ENCODE results near the gene LRRC71.

Gene LRRC71

DNA sequence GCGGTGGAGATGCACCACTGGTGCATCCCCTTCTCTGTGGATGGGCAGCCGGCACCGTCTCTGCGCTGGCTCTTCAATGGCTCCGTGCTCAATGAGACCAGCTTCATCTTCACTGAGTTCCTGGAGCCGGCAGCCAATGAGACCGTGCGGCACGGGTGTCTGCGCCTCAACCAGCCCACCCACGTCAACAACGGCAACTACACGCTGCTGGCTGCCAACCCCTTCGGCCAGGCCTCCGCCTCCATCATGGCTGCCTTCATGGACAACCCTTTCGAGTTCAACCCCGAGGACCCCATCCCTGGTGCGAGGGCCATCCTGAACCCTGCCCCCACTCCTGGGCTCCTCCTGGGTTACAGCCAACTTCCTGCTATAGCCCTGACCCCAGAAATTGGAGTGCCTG lies 46.8 kb upstream of the LRRC71 start:
- no peaks in the 10 kb centered on the region for H3K36me3 ChIP-seq (ENCODE audit: control insufficient read depth in 2 of 2, insufficient read depth in 1 of 2, low read length in 2 of 2)
- POLR2A ChIA-PET: no interaction called here
- no peak for TF ChIP-seq ZNF174 (tag by site-specific recombination; IDR thresholded peaks at IDR 0.05)
- no peak for TF ChIP-seq ZBTB6 (tag by site-specific recombination; IDR thresholded peaks at IDR 0.05)
- no peak for TF ChIP-seq ZNF175 (tag by site-specific recombination; IDR thresholded peaks at IDR 0.05)
- no peak for TF ChIP-seq PRDM10 (tag by site-specific recombination; IDR thresholded peaks at IDR 0.05)
- no peak for TF ChIP-seq ZNF843 (tag by site-specific recombination; IDR thresholded peaks at IDR 0.05)
- TF ChIP-seq ZNF654 (tag by site-specific recombination; IDR thresholded peaks at IDR 0.05; ENCODE audit: low read depth): no peak
- no peak for TF ChIP-seq ZNF404 (tag by site-specific recombination; IDR thresholded peaks at IDR 0.05)
- TF ChIP-seq ZBTB20 (tag by site-specific recombination; IDR thresholded peaks at IDR 0.05): no peak
- TF ChIP-seq HOXD13 (CRISPR knock-in tag; IDR thresholded peaks at IDR 0.05; ENCODE audit: borderline replicate concordance): no peak
- no peak for TF ChIP-seq GLI4 (tag by site-specific recombination; IDR thresholded peaks at IDR 0.05)
- TF ChIP-seq, protein P1, sequence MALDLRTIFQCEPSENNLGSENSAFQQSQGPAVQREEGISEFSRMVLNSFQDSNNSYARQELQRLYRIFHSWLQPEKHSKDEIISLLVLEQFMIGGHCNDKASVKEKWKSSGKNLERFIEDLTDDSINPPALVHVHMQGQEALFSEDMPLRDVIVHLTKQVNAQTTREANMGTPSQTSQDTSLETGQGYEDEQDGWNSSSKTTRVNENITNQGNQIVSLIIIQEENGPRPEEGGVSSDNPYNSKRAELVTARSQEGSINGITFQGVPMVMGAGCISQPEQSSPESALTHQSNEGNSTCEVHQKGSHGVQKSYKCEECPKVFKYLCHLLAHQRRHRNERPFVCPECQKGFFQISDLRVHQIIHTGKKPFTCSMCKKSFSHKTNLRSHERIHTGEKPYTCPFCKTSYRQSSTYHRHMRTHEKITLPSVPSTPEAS (tag by site-specific recombination; IDR thresholded peaks at IDR 0.05): no peak
- TF ChIP-seq RBAK (tag by site-specific recombination; IDR thresholded peaks at IDR 0.05): no peak
- no peak for TF ChIP-seq ZNF202 (tag by site-specific recombination; IDR thresholded peaks at IDR 0.05; ENCODE audit: borderline replicate concordance)
- no peak for TF ChIP-seq ZNF639 (tag by site-specific recombination; IDR thresholded peaks at IDR 0.05)
- TF ChIP-seq ZNF521 (tag by site-specific recombination; IDR thresholded peaks at IDR 0.05): no peak
- TF ChIP-seq ZNF830 (tag by site-specific recombination; IDR thresholded peaks at IDR 0.05; ENCODE audit: low read depth): no peak
- no peak for TF ChIP-seq SP2 (tag by site-specific recombination; IDR thresholded peaks at IDR 0.05)
- no peak for TF ChIP-seq KLF16 (tag by site-specific recombination; IDR thresholded peaks at IDR 0.05)
- no peak for TF ChIP-seq SP7 (tag by site-specific recombination; IDR thresholded peaks at IDR 0.05)
- TF ChIP-seq ZNF514 (tag by site-specific recombination; IDR thresholded peaks at IDR 0.05): no peak
- H3K27ac ChIP-seq (ENCODE audit: extremely low read depth, low read depth, low read length): no peak overlapping the region
- no peaks in the 10 kb centered on the region for H3K4me1 ChIP-seq (ENCODE audit: control insufficient read depth, insufficient read depth, low read length)
- CTCF ChIA-PET: interaction anchor here (0.5 to 3.1 kb wide), 8 partner anchors 13 to 249 kb away, joined by 3 to 12 read pairs (median 4); partner anchors contain the start of genes LRRC71 and NTRK1
- H3K9me3 ChIP-seq (ENCODE audit: control insufficient read depth, insufficient read depth, low read depth, low read length): no peaks in the 10 kb centered on the region
- no peak overlapping the region for H3K4me3 ChIP-seq (ENCODE audit: low read depth, low read length)

DNA sequence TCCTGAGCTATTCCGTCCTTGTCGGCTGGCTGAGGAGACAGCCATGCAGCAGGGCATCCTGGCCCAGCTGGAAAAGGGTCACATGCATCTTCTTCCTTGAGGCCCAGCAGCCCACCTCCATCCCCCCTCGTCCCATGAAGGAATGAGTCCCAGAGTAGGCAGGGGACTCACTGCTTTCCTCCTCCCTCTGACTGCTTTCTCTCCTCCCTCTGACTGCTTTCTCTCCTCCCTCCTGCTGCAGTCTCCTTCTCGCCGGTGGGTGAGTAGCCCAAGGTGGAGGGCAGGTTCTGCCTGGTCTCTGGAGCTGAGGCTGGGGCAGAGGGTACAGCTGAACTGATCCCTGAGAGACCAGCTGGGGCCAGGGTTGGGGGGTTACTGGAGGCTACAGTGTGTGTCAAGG lies 46.3 kb upstream of the LRRC71 start:
- H3K9me3 ChIP-seq (ENCODE audit: control insufficient read depth, insufficient read depth, low read depth, low read length): no peaks in the 10 kb centered on the region
- no peak overlapping the region for H3K27ac ChIP-seq (ENCODE audit: extremely low read depth, low read depth, low read length)
- H3K4me3 ChIP-seq (ENCODE audit: low read depth, low read length): no peak overlapping the region
- H3K36me3 ChIP-seq (ENCODE audit: control insufficient read depth in 2 of 2, insufficient read depth in 1 of 2, low read length in 2 of 2): no peaks in the 10 kb centered on the region
- ChIA-PET POLR2A (no interaction called here), CTCF (interaction anchor here (0.7 to 3.1 kb wide), 5 partner anchors 16 to 275 kb away, joined by 3 to 12 read pairs (median 5); no protein-coding TSS in a partner anchor)
- TF ChIP-seq ZNF341 (tag by site-specific recombination; IDR thresholded peaks at IDR 0.05; ENCODE audit: low read depth): peak; percentile 71
- TF ChIP-seq, protein P2, sequence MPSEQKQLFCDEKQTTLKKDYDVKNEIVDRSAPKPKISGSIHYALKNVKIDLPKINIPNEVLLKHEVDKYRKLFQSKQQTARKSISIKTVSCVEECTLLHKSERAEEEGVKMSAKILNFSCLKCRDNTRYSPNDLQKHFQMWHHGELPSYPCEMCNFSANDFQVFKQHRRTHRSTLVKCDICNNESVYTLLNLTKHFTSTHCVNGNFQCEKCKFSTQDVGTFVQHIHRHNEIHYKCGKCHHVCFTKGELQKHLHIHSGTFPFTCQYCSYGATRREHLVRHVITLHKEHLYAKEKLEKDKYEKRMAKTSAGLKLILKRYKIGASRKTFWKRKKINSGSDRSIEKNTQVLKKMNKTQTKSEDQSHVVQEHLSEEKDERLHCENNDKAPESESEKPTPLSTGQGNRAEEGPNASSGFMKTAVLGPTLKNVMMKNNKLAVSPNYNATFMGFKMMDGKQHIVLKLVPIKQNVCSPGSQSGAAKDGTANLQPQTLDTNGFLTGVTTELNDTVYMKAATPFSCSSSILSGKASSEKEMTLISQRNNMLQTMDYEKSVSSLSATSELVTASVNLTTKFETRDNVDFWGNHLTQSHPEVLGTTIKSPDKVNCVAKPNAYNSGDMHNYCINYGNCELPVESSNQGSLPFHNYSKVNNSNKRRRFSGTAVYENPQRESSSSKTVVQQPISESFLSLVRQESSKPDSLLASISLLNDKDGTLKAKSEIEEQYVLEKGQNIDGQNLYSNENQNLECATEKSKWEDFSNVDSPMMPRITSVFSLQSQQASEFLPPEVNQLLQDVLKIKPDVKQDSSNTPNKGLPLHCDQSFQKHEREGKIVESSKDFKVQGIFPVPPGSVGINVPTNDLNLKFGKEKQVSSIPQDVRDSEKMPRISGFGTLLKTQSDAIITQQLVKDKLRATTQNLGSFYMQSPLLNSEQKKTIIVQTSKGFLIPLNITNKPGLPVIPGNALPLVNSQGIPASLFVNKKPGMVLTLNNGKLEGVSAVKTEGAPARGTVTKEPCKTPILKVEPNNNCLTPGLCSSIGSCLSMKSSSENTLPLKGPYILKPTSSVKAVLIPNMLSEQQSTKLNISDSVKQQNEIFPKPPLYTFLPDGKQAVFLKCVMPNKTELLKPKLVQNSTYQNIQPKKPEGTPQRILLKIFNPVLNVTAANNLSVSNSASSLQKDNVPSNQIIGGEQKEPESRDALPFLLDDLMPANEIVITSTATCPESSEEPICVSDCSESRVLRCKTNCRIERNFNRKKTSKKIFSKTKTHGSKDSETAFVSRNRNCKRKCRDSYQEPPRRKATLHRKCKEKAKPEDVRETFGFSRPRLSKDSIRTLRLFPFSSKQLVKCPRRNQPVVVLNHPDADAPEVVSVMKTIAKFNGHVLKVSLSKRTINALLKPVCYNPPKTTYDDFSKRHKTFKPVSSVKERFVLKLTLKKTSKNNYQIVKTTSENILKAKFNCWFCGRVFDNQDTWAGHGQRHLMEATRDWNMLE (tag by site-specific recombination; conservative IDR thresholded peaks at IDR 0.05; ENCODE audit: low read depth): no peak
- H3K4me1 ChIP-seq (ENCODE audit: control insufficient read depth, insufficient read depth, low read length): no peaks in the 10 kb centered on the region
